GM12874 (cell line): ENCODE results near the gene CATSPERB.

ENCODE experiments used
- CTCF ChIP-seq: IDR thresholded peaks from 2 replicates; pipeline ENCODE4 v1.5.1; 2011; ENCODE audit warnings: low read depth, mild to moderate bottlenecking, control low read depth, low read length, moderate library complexity; ENCODE audit not compliant: insufficient read depth

CATSPERB gene

DNA sequence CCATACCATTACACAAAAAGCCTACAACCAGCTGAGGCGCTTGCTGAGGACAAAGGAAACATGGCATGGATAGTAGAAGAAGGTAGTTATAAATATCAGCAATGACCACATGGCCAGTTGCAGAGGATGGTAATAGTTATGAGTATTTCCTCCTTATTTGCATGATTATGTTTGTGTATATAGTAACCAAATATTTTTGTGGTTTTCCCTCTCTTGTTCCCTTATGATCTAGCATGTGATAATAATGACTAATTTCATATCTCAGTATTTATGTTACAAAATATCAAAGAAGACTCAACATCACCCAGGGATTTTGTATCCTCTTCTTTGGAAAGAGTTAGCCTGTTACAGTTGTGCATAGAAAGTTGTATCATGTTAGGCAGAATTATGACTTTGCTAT, 13.5 kb upstream of the CATSPERB start:
- TF ChIP-seq CTCF, result no peak

DNA sequence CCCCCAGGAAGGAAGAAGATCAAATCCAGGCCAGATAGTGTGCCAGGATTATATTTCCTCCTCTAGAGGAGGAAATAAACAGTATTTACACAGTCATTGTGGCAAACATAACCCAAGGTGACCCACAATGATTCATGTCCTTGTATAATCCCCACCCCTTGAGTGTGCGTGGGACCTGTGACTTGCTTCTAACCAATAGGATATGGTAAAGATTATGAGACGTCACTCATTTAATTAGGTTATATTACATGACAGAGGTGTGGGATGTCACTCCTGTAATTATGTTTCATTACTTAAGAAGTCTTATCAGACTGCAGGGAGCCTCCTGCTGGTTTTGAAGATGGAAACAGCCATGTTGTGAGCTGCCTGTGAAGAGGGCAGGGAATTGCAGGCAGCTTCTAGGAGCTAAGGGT, 12.2 kb upstream of the CATSPERB start:
- no peak for TF ChIP-seq CTCF

- TF ChIP-seq CTCF, result no peak
Measured at GRCh38 chr14:91743305-91743653, 11.4 kb upstream of the CATSPERB start.

- TF ChIP-seq CTCF, result no peak
Measured at GRCh38 chr14:91742621-91743304, 10.9 kb upstream of the CATSPERB start.

GRCh38 chr14:91737619-91738018, 5.7 kb upstream of the CATSPERB start:
- no peak for TF ChIP-seq CTCF

- TF ChIP-seq CTCF, result no peak
Measured at GRCh38 chr14:91732859-91733477, 1.1 kb upstream of the CATSPERB start.

GRCh38 chr14:91732439-91732838, 553 bp upstream of the CATSPERB start:
- TF ChIP-seq CTCF, result no peak
